MV-4-11 (cell line): ENCODE results near the gene ANKRD65.
"Not testable (repeated sequence)": the region's sequence is repeated elsewhere in the genome, so short reads cannot be mapped to it uniquely, and the experiment has no call there.

Experiments
- DNase-seq: peaks from one replicate; lab custom pipeline; 2025; lab: John Stamatoyannopoulos, UW

The ANKRD65 gene

DNA sequence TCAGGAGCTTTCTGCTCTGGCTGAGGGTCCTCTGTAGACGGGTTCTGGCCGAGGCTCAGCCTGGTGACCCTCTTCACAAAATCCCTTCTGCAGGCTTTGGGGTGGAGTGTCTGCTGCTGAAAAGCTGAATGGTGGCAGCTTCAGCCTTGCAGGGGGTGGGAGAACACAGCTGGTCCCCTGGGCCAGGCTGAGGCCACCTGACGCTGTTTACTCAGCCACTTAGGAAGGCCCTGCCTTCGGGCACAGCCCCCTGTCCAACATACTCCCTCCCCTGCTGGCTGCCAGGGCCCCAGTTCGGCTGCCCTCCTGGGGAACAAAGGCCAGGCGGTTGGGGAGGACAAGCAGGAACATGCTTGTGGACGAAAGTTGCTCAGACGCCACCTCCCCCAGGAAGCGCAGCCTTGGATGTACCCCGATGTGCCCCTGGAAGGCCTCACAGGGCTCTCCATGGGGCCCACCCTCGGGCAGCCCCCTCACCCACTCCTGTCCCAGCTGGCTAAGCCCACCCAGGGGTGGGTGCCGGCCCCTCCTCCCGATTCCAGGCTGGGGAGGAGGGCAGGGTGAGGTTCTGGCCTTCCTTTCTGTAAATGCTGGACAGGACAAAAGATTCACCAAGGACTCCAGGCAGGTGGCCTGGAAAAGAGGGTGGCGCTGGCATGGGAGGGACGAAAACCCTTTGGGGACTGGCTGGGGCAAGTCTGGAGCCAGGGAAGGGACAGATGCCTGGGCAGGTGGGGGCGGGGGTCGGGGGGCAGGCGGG is at the start of gene ANKRD65:
Gene ANKRD65 (minus strand): TSS at position 130 of the 760 bp plus-strand sequence. CDS start 271 bp downstream, outside the sequence.
- no peak for DNase-seq

- not testable (repeated sequence) for DNase-seq
Measured at GRCh38 chr1:1468196-1468985, 47.3 kb upstream of the ANKRD65 start.

- DNase-seq: no peak
Measured at GRCh38 chr1:1463312-1463711, 42.2 kb upstream of the ANKRD65 start.

DNA sequence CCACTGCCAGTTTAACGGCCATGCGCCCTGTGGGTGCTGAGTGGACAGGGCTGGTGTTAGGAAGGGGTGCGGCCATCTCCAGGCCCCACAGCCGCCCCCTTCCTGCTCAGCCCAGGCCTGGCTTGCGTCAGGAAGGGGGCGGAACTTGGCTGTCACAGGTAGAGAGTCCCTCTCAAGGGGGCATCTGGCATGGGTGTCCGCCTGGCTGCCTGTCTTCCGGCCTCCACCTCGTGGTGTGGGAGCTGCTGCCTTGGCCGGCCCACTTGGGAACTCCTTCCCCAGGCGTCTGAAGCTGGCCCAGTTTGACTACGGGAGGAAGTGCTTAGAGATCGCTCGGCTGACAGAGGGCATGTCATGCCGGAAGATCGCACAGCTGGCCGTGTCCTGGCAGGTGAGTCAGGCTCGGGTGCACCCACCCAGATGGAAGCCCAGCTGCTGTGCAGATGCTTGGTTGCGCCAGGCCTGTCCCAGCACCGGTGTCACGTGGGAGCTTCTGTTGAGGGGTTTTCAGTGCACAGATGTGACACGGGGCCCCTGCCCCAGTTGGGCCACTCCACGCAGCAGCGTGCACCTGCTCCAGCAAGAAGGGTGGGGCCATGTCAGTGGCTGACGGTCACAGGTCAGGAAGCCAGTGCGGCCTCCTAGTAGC is 41.4 kb upstream of the ANKRD65 start:
- DNase-seq: no peak

GRCh38 chr1:1461721-1462317 is 40.7 kb upstream of the ANKRD65 start:
- no peak for DNase-seq

- DNase-seq: no peak
Measured at GRCh38 chr1:1460540-1461130, 39.6 kb upstream of the ANKRD65 start.

- not testable (repeated sequence) for DNase-seq
Measured at GRCh38 chr1:1459711-1460110, 38.6 kb upstream of the ANKRD65 start.

DNA sequence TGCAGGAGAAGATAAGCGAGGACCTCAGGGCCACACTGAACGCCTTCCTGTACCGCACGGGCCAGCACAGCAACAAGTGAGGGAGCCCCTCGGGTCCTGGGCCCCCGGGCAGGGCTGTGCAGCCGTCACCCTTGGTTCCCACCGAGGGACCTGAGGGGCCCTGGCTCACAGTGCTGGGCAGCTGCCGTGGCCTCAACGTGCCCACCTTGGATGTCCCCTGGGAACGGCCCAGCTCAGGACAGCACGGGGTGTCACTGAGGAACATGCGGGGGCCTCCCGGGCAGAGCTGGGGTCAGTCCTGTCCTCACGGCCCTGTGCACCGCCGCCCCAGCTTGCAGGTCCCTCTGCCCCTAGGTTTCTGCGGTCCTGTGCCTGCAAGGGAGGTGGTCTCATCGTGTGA is 38.1 kb upstream of the ANKRD65 start:
- not testable (repeated sequence) for DNase-seq

DNA sequence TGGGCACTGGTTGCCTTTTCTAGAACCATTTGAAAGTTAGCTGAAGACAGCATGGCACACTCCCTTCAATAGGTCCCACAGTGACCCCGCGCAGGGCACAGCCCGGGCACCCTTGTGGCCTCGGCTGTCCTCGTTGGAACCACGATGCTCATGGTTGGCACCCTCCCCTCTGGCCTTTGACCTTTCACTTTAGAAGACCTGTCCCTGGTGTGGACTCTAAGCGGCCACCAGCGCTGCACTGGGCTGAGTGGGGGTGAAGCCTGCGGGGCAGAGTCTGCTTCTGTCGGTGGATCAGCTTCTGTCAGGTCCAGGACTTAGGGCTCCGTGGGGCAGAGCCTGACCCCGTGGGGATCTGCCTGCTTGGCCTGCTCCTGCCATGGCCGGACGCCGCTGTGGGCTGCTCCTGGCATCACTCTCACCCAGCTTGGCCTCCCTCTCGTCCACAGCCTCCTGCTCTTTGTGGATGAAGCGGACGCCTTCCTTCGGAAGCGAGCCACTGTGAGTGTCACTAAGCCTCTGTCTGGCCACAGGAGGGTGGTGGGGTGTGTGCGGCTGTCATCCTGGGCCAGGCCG is 35.7 kb upstream of the ANKRD65 start:
- DNase-seq: not testable (repeated sequence)

DNA sequence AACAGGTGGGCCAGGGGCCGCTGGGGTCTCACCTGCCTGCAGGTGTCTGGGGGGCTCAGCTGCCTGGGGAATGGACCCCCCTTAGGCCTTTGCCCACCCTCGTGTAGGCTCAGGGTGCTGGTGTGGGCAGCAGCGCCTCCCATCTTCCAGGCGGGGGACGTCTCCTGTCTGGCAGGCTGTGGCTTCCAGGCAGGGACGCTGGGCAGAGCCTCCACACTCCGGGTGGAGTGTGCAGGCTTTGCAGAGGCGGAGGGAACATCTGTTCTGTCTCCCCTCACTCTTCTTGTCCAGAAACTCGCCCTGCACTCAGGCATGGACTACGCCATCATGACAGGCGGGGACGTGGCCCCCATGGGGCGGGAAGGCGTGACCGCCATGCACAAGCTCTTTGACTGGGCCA is 34.9 kb upstream of the ANKRD65 start:
- DNase-seq: not testable (repeated sequence)

DNA sequence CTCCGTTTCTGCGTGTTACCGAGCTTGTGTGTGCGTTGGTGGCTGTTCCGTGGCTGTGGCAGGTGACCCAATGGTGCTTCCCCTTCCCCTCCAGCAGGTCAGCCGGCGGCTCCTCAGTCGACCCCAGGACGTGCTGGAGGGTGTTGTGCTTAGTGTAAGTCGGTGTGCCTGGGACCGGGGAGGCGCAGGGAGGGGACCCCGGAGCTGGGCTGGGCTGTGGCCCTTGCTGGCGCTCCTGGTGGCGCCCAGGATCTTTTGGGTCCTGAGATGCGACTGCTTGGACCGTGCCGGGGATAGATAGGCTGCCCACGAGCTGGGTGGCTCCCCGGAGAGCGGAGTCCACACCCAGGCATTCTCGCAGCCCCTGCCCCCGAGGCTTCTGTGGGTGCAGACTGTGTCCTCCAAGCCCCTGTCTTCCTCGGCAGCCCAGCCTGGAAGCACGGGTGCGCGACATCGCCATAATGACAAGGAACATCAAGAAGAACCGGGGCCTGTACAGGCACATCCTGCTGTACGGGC is 34.3 kb upstream of the ANKRD65 start:
- DNase-seq: no peak

DNA sequence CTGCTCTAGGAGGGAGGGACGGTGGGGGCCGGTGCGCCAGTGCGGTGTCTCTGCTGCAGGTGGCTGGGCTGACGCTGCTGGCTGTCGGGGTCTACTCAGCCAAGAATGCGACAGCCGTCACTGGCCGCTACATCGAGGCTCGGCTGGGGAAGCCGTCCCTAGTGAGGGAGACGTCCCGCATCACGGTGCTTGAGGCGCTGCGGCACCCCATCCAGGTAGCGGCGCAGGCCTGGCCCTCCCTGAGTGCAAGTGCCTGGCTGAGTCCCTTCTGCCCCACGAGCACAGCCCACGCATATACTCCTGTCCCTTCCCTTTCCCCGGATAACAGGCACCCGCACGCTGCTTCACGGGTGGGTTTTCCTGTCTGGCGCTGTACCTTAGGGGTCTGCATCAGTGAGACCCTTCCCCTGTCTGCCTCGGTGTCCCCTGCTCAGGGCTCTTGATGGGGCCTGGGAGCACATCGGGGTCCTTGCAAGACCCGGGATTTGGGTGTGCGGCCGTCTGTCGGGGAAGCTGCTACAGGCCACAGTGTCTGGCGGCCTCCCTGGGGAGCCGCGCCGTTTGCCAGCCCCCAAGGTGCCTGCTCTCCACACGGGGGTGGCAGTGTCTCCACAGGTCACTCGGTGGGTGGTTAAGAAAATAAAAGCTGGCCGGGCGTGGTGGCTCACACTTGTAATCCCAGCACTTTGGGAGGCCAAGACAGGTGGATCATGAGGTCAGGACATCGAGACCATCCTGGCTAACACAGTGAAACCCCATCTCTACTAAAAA is 33.4 kb upstream of the ANKRD65 start:
- not testable (repeated sequence) for DNase-seq

DNA sequence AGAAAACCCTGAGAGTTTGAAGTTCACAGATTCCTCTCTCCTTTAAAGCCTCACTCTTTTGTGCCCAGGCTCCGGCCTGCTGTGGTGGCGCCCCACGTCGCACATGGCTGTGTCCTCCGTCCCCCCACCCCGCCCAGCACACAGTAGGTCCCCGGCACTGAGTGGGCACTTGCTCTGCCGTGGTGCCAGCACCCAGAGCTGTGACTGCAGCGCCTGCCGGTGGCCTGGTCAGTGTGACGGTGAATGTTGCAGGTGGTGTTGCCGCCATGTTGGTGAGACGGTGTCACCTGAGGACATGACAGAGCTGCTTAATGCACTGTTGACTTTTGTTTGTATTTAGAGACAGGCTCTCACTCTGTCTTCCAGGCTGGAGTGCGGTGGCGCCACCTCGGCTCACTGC is 31.8 kb upstream of the ANKRD65 start:
- DNase-seq: no peak

- DNase-seq: not testable (repeated sequence)
Measured at GRCh38 chr1:1452365-1452739, 31.3 kb upstream of the ANKRD65 start.

DNA sequence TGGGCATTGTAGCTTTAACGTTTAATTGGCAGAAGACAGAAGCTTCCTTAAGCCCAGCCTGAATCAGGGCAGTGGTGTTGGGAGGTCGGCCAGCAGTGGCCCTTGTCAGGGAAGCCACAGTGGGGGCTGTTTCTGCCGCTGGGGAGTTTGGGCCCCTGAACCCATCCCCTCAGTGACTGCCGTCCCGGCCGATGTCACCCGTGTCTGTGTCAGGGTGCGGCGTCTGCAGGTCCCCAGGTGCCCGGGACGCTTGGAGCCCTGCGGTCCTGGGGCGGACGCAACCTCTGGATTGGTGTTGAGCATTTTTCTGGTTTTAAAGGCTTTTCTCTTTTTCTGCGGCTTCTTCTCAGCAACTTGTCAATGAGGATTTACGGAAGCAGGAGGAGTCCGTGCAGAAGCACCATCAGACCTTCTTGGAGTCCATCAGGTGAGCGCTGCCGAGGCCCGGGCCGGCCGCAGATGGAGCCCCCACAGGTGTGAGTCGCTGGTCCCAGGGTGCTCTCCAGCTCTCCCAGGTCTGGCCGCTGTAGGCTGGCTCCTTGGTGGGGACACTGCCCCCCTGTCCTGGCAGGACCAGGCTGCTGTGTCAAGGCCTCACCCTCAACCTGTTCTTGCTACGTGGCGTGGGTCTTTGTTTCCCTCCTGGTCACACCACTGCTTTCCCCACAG is 30.8 kb upstream of the ANKRD65 start:
- no peak for DNase-seq

- not testable (repeated sequence) for DNase-seq
Measured at GRCh38 chr1:1450616-1451015, 29.5 kb upstream of the ANKRD65 start.

GRCh38 chr1:1449099-1449739 is 28.1 kb upstream of the ANKRD65 start, which contains the start of gene ATAD3C:
Gene ATAD3C, plus strand, starts transcription at chr1:1449689. Its CDS starts 995 bp downstream, at chr1:1450684.
- no peak for DNase-seq

- not testable (repeated sequence) for DNase-seq
Measured at GRCh38 chr1:1446631-1447030, 25.6 kb upstream of the ANKRD65 start.

- no peak for DNase-seq
Measured at GRCh38 chr1:1442069-1442770, 21.1 kb upstream of the ANKRD65 start.
